ENCODE data around the gene THAP8. TPM values are rescaled to one million over a fixed set of nuclear protein-coding genes. Genes with fewer than 3 reads are reported as not detected.

THAP8 gene
- total and polyA plus RNA-seq, 10 of the 15 experiments (the other 5 are each of a cell fraction or from before 2014, with no cell fraction given), result 0.24 to 4.4 (median 2.6) TPM

DNA sequence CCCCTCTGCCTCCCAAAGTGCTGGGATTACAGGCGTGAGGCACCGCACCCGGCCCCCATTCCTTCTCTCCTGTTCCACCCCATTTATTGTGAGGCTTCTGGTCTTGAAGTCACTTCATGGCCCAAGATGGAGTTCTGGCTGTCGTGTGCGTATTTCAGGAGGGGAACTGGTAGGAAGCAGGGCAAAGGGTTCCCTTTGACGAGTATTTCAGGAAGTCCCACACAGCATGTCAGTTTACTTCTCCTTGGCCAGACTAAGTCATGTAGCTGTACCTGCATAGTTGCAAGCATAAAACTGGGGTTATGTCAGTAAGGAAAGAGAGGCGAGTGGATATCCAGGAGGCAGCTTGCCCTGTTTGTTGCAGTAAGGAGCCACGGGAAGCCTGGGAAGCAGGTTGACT, 10.7 kb upstream of the THAP8 start (continued):
- TF ChIP-seq, protein P1, sequence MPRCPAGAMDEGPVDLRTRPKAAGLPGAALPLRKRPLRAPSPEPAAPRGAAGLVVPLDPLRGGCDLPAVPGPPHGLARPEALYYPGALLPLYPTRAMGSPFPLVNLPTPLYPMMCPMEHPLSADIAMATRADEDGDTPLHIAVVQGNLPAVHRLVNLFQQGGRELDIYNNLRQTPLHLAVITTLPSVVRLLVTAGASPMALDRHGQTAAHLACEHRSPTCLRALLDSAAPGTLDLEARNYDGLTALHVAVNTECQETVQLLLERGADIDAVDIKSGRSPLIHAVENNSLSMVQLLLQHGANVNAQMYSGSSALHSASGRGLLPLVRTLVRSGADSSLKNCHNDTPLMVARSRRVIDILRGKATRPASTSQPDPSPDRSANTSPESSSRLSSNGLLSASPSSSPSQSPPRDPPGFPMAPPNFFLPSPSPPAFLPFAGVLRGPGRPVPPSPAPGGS (IDR thresholded peaks at IDR 0.05; ENCODE audit: borderline replicate concordance, insufficient read depth, low read depth, low read length, poor library complexity, severe bottlenecking), result no peak
- TF ChIP-seq, protein P2, sequence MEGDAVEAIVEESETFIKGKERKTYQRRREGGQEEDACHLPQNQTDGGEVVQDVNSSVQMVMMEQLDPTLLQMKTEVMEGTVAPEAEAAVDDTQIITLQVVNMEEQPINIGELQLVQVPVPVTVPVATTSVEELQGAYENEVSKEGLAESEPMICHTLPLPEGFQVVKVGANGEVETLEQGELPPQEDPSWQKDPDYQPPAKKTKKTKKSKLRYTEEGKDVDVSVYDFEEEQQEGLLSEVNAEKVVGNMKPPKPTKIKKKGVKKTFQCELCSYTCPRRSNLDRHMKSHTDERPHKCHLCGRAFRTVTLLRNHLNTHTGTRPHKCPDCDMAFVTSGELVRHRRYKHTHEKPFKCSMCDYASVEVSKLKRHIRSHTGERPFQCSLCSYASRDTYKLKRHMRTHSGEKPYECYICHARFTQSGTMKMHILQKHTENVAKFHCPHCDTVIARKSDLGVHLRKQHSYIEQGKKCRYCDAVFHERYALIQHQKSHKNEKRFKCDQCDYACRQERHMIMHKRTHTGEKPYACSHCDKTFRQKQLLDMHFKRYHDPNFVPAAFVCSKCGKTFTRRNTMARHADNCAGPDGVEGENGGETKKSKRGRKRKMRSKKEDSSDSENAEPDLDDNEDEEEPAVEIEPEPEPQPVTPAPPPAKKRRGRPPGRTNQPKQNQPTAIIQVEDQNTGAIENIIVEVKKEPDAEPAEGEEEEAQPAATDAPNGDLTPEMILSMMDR (IDR thresholded peaks at IDR 0.05 in 2 of 3, conservative IDR thresholded peaks at IDR 0.05 in 1 of 3; ENCODE audit: control insufficient read depth in 2 of 3, extremely low read depth in 1 of 3, insufficient read depth in 1 of 3, low read depth in 3 of 3, low read length in 3 of 3), result no peak
- TF ChIP-seq, protein P3, sequence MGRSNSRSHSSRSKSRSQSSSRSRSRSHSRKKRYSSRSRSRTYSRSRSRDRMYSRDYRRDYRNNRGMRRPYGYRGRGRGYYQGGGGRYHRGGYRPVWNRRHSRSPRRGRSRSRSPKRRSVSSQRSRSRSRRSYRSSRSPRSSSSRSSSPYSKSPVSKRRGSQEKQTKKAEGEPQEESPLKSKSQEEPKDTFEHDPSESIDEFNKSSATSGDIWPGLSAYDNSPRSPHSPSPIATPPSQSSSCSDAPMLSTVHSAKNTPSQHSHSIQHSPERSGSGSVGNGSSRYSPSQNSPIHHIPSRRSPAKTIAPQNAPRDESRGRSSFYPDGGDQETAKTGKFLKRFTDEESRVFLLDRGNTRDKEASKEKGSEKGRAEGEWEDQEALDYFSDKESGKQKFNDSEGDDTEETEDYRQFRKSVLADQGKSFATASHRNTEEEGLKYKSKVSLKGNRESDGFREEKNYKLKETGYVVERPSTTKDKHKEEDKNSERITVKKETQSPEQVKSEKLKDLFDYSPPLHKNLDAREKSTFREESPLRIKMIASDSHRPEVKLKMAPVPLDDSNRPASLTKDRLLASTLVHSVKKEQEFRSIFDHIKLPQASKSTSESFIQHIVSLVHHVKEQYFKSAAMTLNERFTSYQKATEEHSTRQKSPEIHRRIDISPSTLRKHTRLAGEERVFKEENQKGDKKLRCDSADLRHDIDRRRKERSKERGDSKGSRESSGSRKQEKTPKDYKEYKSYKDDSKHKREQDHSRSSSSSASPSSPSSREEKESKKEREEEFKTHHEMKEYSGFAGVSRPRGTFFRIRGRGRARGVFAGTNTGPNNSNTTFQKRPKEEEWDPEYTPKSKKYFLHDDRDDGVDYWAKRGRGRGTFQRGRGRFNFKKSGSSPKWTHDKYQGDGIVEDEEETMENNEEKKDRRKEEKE (IDR thresholded peaks at IDR 0.05), result no peak
- no peak for TF ChIP-seq GATAD2B (conservative IDR thresholded peaks at IDR 0.05; ENCODE audit: low read depth)
